ENCODE results near the gene LEMD2.

Gene LEMD2

GRCh38 chr6:33738153-33738552 lies 50.8 kb downstream of the LEMD2 start:
- no peak for DNase-seq (ENCODE audit: low read depth in 3 of 3)

GRCh38 chr6:33737267-33738026 lies 51.5 kb downstream of the LEMD2 start:
- DNase-seq (ENCODE audit: low read depth in 3 of 3), result no peak

GRCh38 chr6:33735216-33735615 lies 53.7 kb downstream of the LEMD2 start:
- DNase-seq (ENCODE audit: low read depth in 3 of 3), result no peak

GRCh38 chr6:33733709-33734007 lies 55.3 kb downstream of the LEMD2 start:
- no peak for DNase-seq (ENCODE audit: low read depth in 3 of 3)

GRCh38 chr6:33732817-33733708 lies 55.9 kb downstream of the LEMD2 start:
- no peak for DNase-seq (ENCODE audit: low read depth in 3 of 3)

GRCh38 chr6:33732385-33732784 lies 56.5 kb downstream of the LEMD2 start:
- no peak for DNase-seq (ENCODE audit: low read depth in 3 of 3)

GRCh38 chr6:33731751-33732282 lies 57.1 kb downstream of the LEMD2 start:
- no peak for DNase-seq (ENCODE audit: low read depth in 3 of 3)

- DNase-seq (ENCODE audit: low read depth in 3 of 3), result no peak
Measured at GRCh38 chr6:33731035-33731434, 57.9 kb downstream of the LEMD2 start.

- DNase-seq (ENCODE audit: low read depth in 3 of 3), result no peak
Measured at GRCh38 chr6:33730611-33731010, 58.3 kb downstream of the LEMD2 start.

- DNase-seq (ENCODE audit: low read depth in 3 of 3), result no peak
Measured at GRCh38 chr6:33729059-33729458, 59.9 kb downstream of the LEMD2 start.

GRCh38 chr6:33728438-33728837 lies 60.5 kb downstream of the LEMD2 start:
- DNase-seq (ENCODE audit: low read depth in 3 of 3), result no peak

GRCh38 chr6:33727932-33728331 lies 61.0 kb downstream of the LEMD2 start:
- DNase-seq (ENCODE audit: low read depth in 3 of 3), result no peak

GRCh38 chr6:33727126-33727525 lies 61.8 kb downstream of the LEMD2 start:
- DNase-seq (ENCODE audit: low read depth in 3 of 3), result no peak

- no peak for DNase-seq (ENCODE audit: low read depth in 3 of 3)
Measured at GRCh38 chr6:33726696-33727095, 62.2 kb downstream of the LEMD2 start.

- DNase-seq (ENCODE audit: low read depth in 3 of 3), result no peak
Measured at GRCh38 chr6:33725891-33726673, 62.8 kb downstream of the LEMD2 start.

GRCh38 chr6:33725222-33725621 lies 63.7 kb downstream of the LEMD2 start:
- DNase-seq (ENCODE audit: low read depth in 3 of 3), result no peak

- no peak for DNase-seq (ENCODE audit: low read depth in 3 of 3)
Measured at GRCh38 chr6:33724102-33725023, 64.6 kb downstream of the LEMD2 start.

- DNase-seq (ENCODE audit: low read depth in 3 of 3), result no peak
Measured at GRCh38 chr6:33723371-33724085, 65.4 kb downstream of the LEMD2 start.

GRCh38 chr6:33722103-33722623 lies 66.8 kb downstream of the LEMD2 start:
- no peak for DNase-seq (ENCODE audit: low read depth in 3 of 3)

- no peak for DNase-seq (ENCODE audit: low read depth in 3 of 3)
Measured at GRCh38 chr6:33721508-33721907, 67.4 kb downstream of the LEMD2 start.

Measured in stimulated activated CD4-positive, alpha-beta T cell treated with anti-CD3 and anti-CD28 coated beads, TNF-alpha, amount 100 ng/mL, for 4 hours (primary cell).